ENCODE measurements around the gene ARHGAP27.

DNA sequence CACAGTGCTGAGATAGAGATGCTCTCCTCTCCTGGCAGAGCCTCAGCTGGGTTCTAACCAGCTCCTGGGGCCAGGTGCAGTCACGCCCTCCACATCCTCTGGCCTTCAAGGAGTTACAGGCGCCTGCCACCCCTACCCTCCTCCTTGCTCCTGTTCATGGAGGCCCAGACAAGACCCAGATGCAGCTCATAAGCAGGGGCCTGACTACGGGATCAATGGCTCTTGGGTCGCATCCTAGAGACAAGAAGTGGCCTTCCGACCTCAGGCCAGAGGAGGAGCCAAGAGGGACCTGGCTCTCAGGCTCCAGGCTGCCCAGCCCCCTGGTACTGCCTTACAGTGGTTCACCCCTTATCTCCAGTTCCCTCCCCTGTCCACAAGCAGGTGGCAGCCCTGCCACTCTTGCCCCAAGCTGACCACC is 23.0 kb downstream of the ARHGAP27 start:
- TF ChIP-seq CTCF (conservative IDR thresholded peaks at IDR 0.05; ENCODE audit: low read length) (no peak), EZH2phosphoT487 (IDR thresholded peaks at IDR 0.05; ENCODE audit: borderline replicate concordance, low read depth, low read length) (no peak)

Data from OCI-LY7 (cell line).